WTC11 (cell line): ENCODE results near the gene SLCO2A1. TPM values are rescaled to one million over a fixed set of nuclear protein-coding genes. Genes with fewer than 3 reads are reported as not detected.

Experiments used
- ATAC-seq: fragments of 200-7000 bp; cut with Tn5 transposase; 2 replicates; pipeline ENCODE4 v1.10.0; 2021; ENCODE audit warnings: mild to moderate bottlenecking, moderate library complexity
- CTCF ChIA-PET: fragments of 300-600 bp; sonication (Branson Sonifier 250); formaldehyde crosslinking; loops from one replicate; lab custom pipeline; 2021; ENCODE audit warnings: antibody characterized with exemption; lab: Charles Lee
- POLR2A ChIA-PET: fragments of 350-600 bp; sonication (Branson Sonifier 250); formaldehyde crosslinking; loops from one replicate; lab custom pipeline; 2021; ENCODE audit warnings: antibody characterized with exemption; lab: Charles Lee
- DNase-seq: peaks from one replicate; pipeline ENCODE4 v3.0.0; 2021; ENCODE audit warnings: low spot score
- H3K27ac Mint-ChIP-seq: 2 replicates; pipeline ENCODE4 v1.8.0; 2021; ENCODE audit warnings: mixed read lengths
- H3K27me3 Mint-ChIP-seq: 2 replicates; pipeline ENCODE4 v1.8.0; 2021; ENCODE audit warnings: low read depth, mild to moderate bottlenecking, moderate library complexity, mixed read lengths
- H3K36me3 Mint-ChIP-seq: 2 replicates; pipeline ENCODE4 v1.8.0; 2021; ENCODE audit warnings: mixed read lengths
- H3K4me1 Mint-ChIP-seq: 2 replicates; pipeline ENCODE4 v1.8.0; 2022; ENCODE audit warnings: mixed read lengths
- H3K4me3 Mint-ChIP-seq: 2 replicates; pipeline ENCODE4 v1.8.0; 2021; ENCODE audit warnings: mild to moderate bottlenecking, moderate library complexity, mixed read lengths
- H3K9me3 Mint-ChIP-seq: 2 replicates; pipeline ENCODE4 v1.8.0; 2021; ENCODE audit warnings: mixed read lengths
- ARID4B ChIP-seq: sonication (generic); formaldehyde crosslinking; IDR thresholded peaks from 2 replicates; pipeline ENCODE4 v1.8.0; 2023; ENCODE audit warnings: missing genetic modification reagents, mild to moderate bottlenecking, borderline replicate concordance
- ATF3 ChIP-seq: sonication (generic); formaldehyde crosslinking; conservative IDR thresholded peaks from 2 replicates; pipeline ENCODE4 v1.8.1; 2022; ENCODE audit warnings: mild to moderate bottlenecking, missing genetic modification reagents
- ATF6 ChIP-seq: sonication (generic); formaldehyde crosslinking; IDR thresholded peaks from 2 replicates; pipeline ENCODE4 v1.8.1; 2023; ENCODE audit warnings: mild to moderate bottlenecking, missing genetic modification reagents
- CREB1 ChIP-seq: sonication (generic); formaldehyde crosslinking; IDR thresholded peaks from 2 replicates; pipeline ENCODE4 v1.8.0; 2023; ENCODE audit warnings: mild to moderate bottlenecking, missing genetic modification reagents
- CREM ChIP-seq: sonication (generic); formaldehyde crosslinking; IDR thresholded peaks from 2 replicates; pipeline ENCODE4 v1.8.1; 2022; ENCODE audit warnings: mild to moderate bottlenecking, missing genetic modification reagents, moderate library complexity
- E2F1 ChIP-seq: sonication (generic); formaldehyde crosslinking; IDR thresholded peaks from 2 replicates; pipeline ENCODE4 v1.8.0; 2022; ENCODE audit warnings: mild to moderate bottlenecking, missing genetic modification reagents
- ELF4 ChIP-seq: sonication (generic); formaldehyde crosslinking; IDR thresholded peaks from 2 replicates; pipeline ENCODE4 v1.8.1; 2022; ENCODE audit warnings: low read depth, mild to moderate bottlenecking, moderate library complexity, missing genetic modification reagents
- FOXP4 ChIP-seq: sonication (generic); formaldehyde crosslinking; IDR thresholded peaks from 2 replicates; pipeline ENCODE4 v1.8.0; 2022; ENCODE audit warnings: mild to moderate bottlenecking, missing genetic modification reagents
- GTF2I ChIP-seq: fragments of 250-450 bp; sonication (Bioruptor Pico); conservative IDR thresholded peaks from 2 replicates; pipeline ENCODE4 v1.4.0; 2021; ENCODE audit warnings: mild to moderate bottlenecking
- HMGA2 ChIP-seq: fragments of 250-450 bp; sonication (Bioruptor Pico); IDR thresholded peaks from 2 replicates; pipeline ENCODE4 v1.4.0; 2021; ENCODE audit warnings: mild to moderate bottlenecking, moderate library complexity
- JUN ChIP-seq: sonication (generic); formaldehyde crosslinking; IDR thresholded peaks from 2 replicates; pipeline ENCODE4 v1.8.0; 2023; ENCODE audit warnings: mild to moderate bottlenecking, missing genetic modification reagents
- KAT7 ChIP-seq: sonication (generic); formaldehyde crosslinking; IDR thresholded peaks from 2 replicates; pipeline ENCODE4 v1.8.1; 2023; ENCODE audit warnings: missing genetic modification reagents, mild to moderate bottlenecking, borderline replicate concordance
- MYBL2 ChIP-seq: sonication (generic); formaldehyde crosslinking; IDR thresholded peaks from 2 replicates; pipeline ENCODE4 v1.8.1; 2023; ENCODE audit warnings: mild to moderate bottlenecking, moderate library complexity, missing genetic modification reagents
- NFATC4 ChIP-seq: fragments of 250-450 bp; sonication (Bioruptor Pico); IDR thresholded peaks from 2 replicates; pipeline ENCODE4 v1.9.0; 2021; ENCODE audit warnings: mild to moderate bottlenecking
- PREB ChIP-seq: sonication (generic); formaldehyde crosslinking; IDR thresholded peaks from 2 replicates; pipeline ENCODE4 v1.8.1; 2022; ENCODE audit warnings: mild to moderate bottlenecking, missing genetic modification reagents, moderate library complexity, borderline replicate concordance
- RORB ChIP-seq: fragments of 250-450 bp; sonication (Bioruptor Pico); IDR thresholded peaks from 2 replicates; pipeline ENCODE4 v1.9.0; 2021; ENCODE audit warnings: mild to moderate bottlenecking
- SMAD3 ChIP-seq: sonication (generic); formaldehyde crosslinking; IDR thresholded peaks from 2 replicates; pipeline ENCODE4 v1.8.0; 2022; ENCODE audit warnings: missing genetic modification reagents, mild to moderate bottlenecking, borderline replicate concordance
- ZNF416 ChIP-seq: fragments of 250-450 bp; sonication (Bioruptor Pico); IDR thresholded peaks from 2 replicates; pipeline ENCODE4 v1.9.0; 2021; ENCODE audit warnings: mild to moderate bottlenecking, inconsistent platforms
- total RNA-seq: library from RNA; stranded (reverse); gene quantifications from 3 replicates; pipeline ENCODE4 v1.2.3, GENCODE V29; 2021

SLCO2A1 gene
- total RNA-seq, 1 experiment from 2014 or later: 3.3 TPM

GRCh38 chr3:133884887-133885711 is 144.6 kb downstream of the SLCO2A1 start:
- CTCF ChIA-PET: interaction anchor here (1.3 kb wide), 1 partner anchor 52 kb away, joined by 3 read pairs; no protein-coding TSS in a partner anchor
- no peak overlapping the region for H3K27ac Mint-ChIP-seq
- ATAC-seq (no peak), DNase-seq (no peak)
- H3K4me1 Mint-ChIP-seq: peaks cover 15% of the 10 kb centered on the region
- H3K36me3 Mint-ChIP-seq: peaks cover 9% of the 10 kb centered on the region
- no peak overlapping the region for H3K4me3 Mint-ChIP-seq
- TF ChIP-seq PREB (no peak), RORB (no peak), FOXP4 (CRISPR knock-in tag) (no peak), CREM (CRISPR knock-in tag) (no peak), ATF3 (CRISPR knock-in tag) (no peak), ZNF416 (CRISPR knock-in tag) (no peak), E2F1 (CRISPR knock-in tag) (no peak), CREB1 (CRISPR knock-in tag) (no peak), HMGA2 (CRISPR knock-in tag) (no peak)
- TF ChIP-seq, all 79 proteins: peak for 0
- Mint-ChIP-seq H3K27me3 (no peaks in the 10 kb centered on the region; the same call in 1 of the 2 replicates), H3K9me3 (peaks cover 8% of the 10 kb centered on the region)
- POLR2A ChIA-PET: no interaction called here

- no peak overlapping the region for H3K27ac Mint-ChIP-seq
- no peaks in the 10 kb centered on the region; the same call in 1 of the 2 replicates for H3K27me3 Mint-ChIP-seq
- POLR2A ChIA-PET: no interaction called here
- no peak overlapping the region for H3K4me3 Mint-ChIP-seq
- H3K36me3 Mint-ChIP-seq: peaks cover 9% of the 10 kb centered on the region
- H3K4me1 Mint-ChIP-seq: peaks cover 15% of the 10 kb centered on the region
- TF ChIP-seq NFATC4 (CRISPR knock-in tag) (no peak), GTF2I (no peak), ELF4 (CRISPR knock-in tag) (no peak), SMAD3 (CRISPR knock-in tag) (no peak), CREM (CRISPR knock-in tag) (no peak), JUN (CRISPR knock-in tag) (no peak), ARID4B (CRISPR knock-in tag) (no peak), ZNF416 (CRISPR knock-in tag) (no peak), ATF6 (CRISPR knock-in tag) (no peak), MYBL2 (no peak), KAT7 (no peak)
- H3K9me3 Mint-ChIP-seq: peaks cover 8% of the 10 kb centered on the region
- CTCF ChIA-PET: no interaction called here
- no peak for DNase-seq
- ATAC-seq: no peak
Measured at GRCh38 chr3:133884054-133884886, 145.5 kb downstream of the SLCO2A1 start.
